Measurements from ENCODE around the gene CAMSAP3. TPM values are rescaled to one million over a fixed set of nuclear protein-coding genes. Genes with fewer than 3 reads are reported as not detected.
A peak's percentile ranks its signal among the peaks of the same experiment; 100 is the strongest.

The CAMSAP3 gene
- total and polyA plus RNA-seq, 10 of the 15 experiments (the other 5 are each of a cell fraction or from before 2014, with no cell fraction given), result 0.03 to 6.3 (median 0.72) TPM

DNA sequence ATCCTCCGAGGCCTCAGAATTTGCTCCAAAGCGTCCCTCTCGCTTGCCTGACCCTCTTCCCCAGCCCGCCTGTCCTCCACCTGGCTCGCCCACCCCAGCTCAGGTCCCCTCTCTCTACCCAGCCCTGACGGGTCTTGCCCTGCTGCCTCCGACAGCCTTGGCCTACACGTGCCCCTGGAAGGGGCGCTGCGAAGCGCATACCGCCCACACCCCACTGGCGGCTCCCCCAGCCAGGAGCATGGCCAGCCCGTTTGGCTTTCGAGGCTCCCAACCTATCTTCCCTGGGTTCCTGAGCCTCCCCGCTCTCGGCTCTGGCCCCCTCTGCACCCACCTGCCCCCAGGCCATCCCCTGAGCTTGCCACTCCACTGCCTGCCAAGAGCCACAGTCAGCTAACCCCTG, 29.1 kb downstream of the CAMSAP3 start (continued):
- no peak for TF ChIP-seq MXI1 (IDR thresholded peaks at IDR 0.05; ENCODE audit: low read depth, low read length)
- no peak for TF ChIP-seq JUND (IDR thresholded peaks at IDR 0.05; ENCODE audit: low read depth, low read length)
- TF ChIP-seq ATF7 (IDR thresholded peaks at IDR 0.05; ENCODE audit: low read depth), result no peak
- TF ChIP-seq, protein P1, sequence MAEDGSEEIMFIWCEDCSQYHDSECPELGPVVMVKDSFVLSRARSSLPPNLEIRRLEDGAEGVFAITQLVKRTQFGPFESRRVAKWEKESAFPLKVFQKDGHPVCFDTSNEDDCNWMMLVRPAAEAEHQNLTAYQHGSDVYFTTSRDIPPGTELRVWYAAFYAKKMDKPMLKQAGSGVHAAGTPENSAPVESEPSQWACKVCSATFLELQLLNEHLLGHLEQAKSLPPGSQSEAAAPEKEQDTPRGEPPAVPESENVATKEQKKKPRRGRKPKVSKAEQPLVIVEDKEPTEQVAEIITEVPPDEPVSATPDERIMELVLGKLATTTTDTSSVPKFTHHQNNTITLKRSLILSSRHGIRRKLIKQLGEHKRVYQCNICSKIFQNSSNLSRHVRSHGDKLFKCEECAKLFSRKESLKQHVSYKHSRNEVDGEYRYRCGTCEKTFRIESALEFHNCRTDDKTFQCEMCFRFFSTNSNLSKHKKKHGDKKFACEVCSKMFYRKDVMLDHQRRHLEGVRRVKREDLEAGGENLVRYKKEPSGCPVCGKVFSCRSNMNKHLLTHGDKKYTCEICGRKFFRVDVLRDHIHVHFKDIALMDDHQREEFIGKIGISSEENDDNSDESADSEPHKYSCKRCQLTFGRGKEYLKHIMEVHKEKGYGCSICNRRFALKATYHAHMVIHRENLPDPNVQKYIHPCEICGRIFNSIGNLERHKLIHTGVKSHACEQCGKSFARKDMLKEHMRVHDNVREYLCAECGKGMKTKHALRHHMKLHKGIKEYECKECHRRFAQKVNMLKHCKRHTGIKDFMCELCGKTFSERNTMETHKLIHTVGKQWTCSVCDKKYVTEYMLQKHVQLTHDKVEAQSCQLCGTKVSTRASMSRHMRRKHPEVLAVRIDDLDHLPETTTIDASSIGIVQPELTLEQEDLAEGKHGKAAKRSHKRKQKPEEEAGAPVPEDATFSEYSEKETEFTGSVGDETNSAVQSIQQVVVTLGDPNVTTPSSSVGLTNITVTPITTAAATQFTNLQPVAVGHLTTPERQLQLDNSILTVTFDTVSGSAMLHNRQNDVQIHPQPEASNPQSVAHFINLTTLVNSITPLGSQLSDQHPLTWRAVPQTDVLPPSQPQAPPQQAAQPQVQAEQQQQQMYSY (CRISPR knock-in tag; IDR thresholded peaks at IDR 0.05), result no peak
- no peak for TF ChIP-seq SREBF2 (IDR thresholded peaks at IDR 0.05; ENCODE audit: low read length)
- TF ChIP-seq, protein P2, sequence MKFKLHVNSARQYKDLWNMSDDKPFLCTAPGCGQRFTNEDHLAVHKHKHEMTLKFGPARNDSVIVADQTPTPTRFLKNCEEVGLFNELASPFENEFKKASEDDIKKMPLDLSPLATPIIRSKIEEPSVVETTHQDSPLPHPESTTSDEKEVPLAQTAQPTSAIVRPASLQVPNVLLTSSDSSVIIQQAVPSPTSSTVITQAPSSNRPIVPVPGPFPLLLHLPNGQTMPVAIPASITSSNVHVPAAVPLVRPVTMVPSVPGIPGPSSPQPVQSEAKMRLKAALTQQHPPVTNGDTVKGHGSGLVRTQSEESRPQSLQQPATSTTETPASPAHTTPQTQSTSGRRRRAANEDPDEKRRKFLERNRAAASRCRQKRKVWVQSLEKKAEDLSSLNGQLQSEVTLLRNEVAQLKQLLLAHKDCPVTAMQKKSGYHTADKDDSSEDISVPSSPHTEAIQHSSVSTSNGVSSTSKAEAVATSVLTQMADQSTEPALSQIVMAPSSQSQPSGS (IDR thresholded peaks at IDR 0.05; ENCODE audit: low read length), result no peak

DNA sequence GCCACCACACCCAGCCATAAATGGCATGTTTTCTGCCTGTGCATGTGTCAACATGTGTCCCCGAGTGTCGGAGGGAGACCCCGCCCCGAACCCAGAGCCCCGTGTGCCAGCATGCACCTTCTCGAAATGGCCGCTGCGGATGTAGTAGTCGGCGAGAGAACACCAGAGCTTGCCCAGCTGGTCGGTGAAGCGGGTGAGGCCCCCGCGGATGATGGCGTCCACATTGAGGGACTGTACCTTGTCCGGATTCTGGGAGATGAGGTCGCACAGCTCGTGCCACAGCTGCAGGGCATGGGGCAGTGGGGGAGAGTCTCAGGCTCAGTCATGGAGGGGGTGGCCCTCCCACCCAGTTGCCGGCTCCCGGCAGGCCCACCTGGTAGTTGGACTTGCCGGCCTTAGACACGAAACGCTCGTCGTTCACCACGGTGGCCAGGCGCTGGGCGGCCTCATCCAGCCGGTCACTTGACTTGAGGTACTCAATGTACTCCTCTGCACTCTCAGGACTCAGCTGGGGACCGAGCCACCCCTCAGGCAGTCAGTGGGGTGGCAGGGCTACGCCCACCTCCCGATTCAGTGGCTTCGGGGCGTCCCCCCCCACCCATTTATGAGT, 30.2 kb downstream of the CAMSAP3 start:
- no peak for ATAC-seq

More for the DNA sequence above, 30.2 kb downstream of the CAMSAP3 start:
- no peaks in the 10 kb centered on the region for H3K9me3 ChIP-seq (replicated peaks; ENCODE audit: control insufficient read depth, insufficient read depth, low read length)
- POLR2A ChIA-PET, result interaction anchor here (0.7 kb wide), 3 partner anchors 19 to 58 kb away, joined by 3 to 5 read pairs (median 4); no protein-coding TSS in a partner anchor
- no TSS peak for BruUV-seq (replicated peaks)
- WGBS (ENCODE audit: insufficient coverage, insufficient replicate concordance, low lambda C conversion rate, missing lambda C conversion rate), result 97% methylated on average over 34 of the region's 34 CpGs
- TF ChIP-seq SRF (IDR thresholded peaks at IDR 0.05; ENCODE audit: low read depth in 2 of 2, low read length in 2 of 2), result no peak
- TF ChIP-seq, protein P3, sequence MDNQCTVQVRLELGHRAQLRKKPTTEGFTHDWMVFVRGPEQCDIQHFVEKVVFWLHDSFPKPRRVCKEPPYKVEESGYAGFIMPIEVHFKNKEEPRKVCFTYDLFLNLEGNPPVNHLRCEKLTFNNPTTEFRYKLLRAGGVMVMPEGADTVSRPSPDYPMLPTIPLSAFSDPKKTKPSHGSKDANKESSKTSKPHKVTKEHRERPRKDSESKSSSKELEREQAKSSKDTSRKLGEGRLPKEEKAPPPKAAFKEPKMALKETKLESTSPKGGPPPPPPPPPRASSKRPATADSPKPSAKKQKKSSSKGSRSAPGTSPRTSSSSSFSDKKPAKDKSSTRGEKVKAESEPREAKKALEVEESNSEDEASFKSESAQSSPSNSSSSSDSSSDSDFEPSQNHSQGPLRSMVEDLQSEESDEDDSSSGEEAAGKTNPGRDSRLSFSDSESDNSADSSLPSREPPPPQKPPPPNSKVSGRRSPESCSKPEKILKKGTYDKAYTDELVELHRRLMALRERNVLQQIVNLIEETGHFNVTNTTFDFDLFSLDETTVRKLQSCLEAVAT (IDR thresholded peaks at IDR 0.05), result 0 out of 2 replicates have a peak, but pooled peaks have one; percentile 20
- 0 out of 2 replicates have a peak, but pooled peaks have one; percentile 4 for TF ChIP-seq POLR2AphosphoS5 (IDR thresholded peaks at IDR 0.05; ENCODE audit: low read length)
- no peaks in the 10 kb centered on the region for H3K27me3 ChIP-seq (replicated peaks in 1 of 2; ENCODE audit: control insufficient read depth in 2 of 2, insufficient read depth in 2 of 2, low read length in 1 of 2)
- SMC1A ChIA-PET (ENCODE audit: uncharacterized antibody, unreplicated experiment), result no interaction called here
- no peaks in the 10 kb centered on the region for H4K20me1 ChIP-seq (ENCODE audit: control insufficient read depth, insufficient read depth)
- intact Hi-C loops (cut with micrococcal nuclease; ENCODE audit: unreplicated experiment) (no loop called here), in situ Hi-C loops (cut with MboI) (no loop called here)
- peaks cover 13% of the 10 kb centered on the region for H3K4me1 ChIP-seq (ENCODE audit: control insufficient read depth, insufficient read depth, low read length)
- H3K36me3 ChIP-seq (ENCODE audit: control insufficient read depth in 2 of 2, insufficient read depth in 2 of 2, low read length in 1 of 2), result peaks cover 7 to 19% of the 10 kb centered on the region in 2 experiments; a peak in 3 of 4 replicates
- no peak overlapping the region for H3K4me2 ChIP-seq (ENCODE audit: control insufficient read depth, insufficient read depth)
- CTCF ChIA-PET, result no interaction called here
- H3K79me2 ChIP-seq (ENCODE audit: control insufficient read depth, insufficient read depth, low read length), result peaks cover 41% of the 10 kb centered on the region
- no peak for FAIRE-seq
- H3K4me3 ChIP-seq, result no peak overlapping the region
- no peak overlapping the region for H3K9ac ChIP-seq (ENCODE audit: control insufficient read depth, insufficient read depth, low read length)
- H2AFZ ChIP-seq (ENCODE audit: control insufficient read depth, low read depth, low read length), result no peak overlapping the region
- RAD21 ChIA-PET (ENCODE audit: unreplicated experiment), result no interaction called here
- no peak overlapping the region for H3K27ac ChIP-seq (ENCODE audit: control insufficient read depth, insufficient read depth)
- no peak for DNase-seq (ENCODE audit: low read depth, low spot score)
